ENCODE results near the gene ADTRP.

Gene ADTRP

GRCh38 chr6:11761744-11762620, 16.6 kb downstream of the ADTRP start (continued):
- no peak for TF ChIP-seq ISL1 (CRISPR knock-in tag; IDR thresholded peaks at IDR 0.05)
- no peak for TF ChIP-seq ZC3H10 (CRISPR knock-in tag; IDR thresholded peaks at IDR 0.05)
- TF ChIP-seq CSRNP3 (CRISPR knock-in tag; IDR thresholded peaks at IDR 0.05), result no peak
- TF ChIP-seq SNAI2 (CRISPR knock-in tag; IDR thresholded peaks at IDR 0.05), result no peak
- no peak for TF ChIP-seq ARNTL (CRISPR knock-in tag; IDR thresholded peaks at IDR 0.05; ENCODE audit: borderline replicate concordance, low read depth)

- TF ChIP-seq ZFP30 (CRISPR knock-in tag; IDR thresholded peaks at IDR 0.05), result no peak
- no peak for TF ChIP-seq SNAI2 (CRISPR knock-in tag; IDR thresholded peaks at IDR 0.05)
- TF ChIP-seq CSDC2 (CRISPR knock-in tag; IDR thresholded peaks at IDR 0.05), result no peak
- TF ChIP-seq TCF4 (CRISPR knock-in tag; IDR thresholded peaks at IDR 0.05; ENCODE audit: borderline replicate concordance), result no peak
- no peak for TF ChIP-seq TOX (CRISPR knock-in tag; IDR thresholded peaks at IDR 0.05; ENCODE audit: borderline replicate concordance)
- TF ChIP-seq PATZ1 (CRISPR knock-in tag; IDR thresholded peaks at IDR 0.05; ENCODE audit: borderline replicate concordance), result no peak
- TF ChIP-seq ZFP3 (CRISPR knock-in tag; IDR thresholded peaks at IDR 0.05), result no peak
- TF ChIP-seq ARNTL (CRISPR knock-in tag; IDR thresholded peaks at IDR 0.05; ENCODE audit: borderline replicate concordance, low read depth), result no peak
- TF ChIP-seq ZC3H10 (CRISPR knock-in tag; IDR thresholded peaks at IDR 0.05), result no peak
- TF ChIP-seq RARB (CRISPR knock-in tag; IDR thresholded peaks at IDR 0.05), result no peak
- TF ChIP-seq, protein P1, sequence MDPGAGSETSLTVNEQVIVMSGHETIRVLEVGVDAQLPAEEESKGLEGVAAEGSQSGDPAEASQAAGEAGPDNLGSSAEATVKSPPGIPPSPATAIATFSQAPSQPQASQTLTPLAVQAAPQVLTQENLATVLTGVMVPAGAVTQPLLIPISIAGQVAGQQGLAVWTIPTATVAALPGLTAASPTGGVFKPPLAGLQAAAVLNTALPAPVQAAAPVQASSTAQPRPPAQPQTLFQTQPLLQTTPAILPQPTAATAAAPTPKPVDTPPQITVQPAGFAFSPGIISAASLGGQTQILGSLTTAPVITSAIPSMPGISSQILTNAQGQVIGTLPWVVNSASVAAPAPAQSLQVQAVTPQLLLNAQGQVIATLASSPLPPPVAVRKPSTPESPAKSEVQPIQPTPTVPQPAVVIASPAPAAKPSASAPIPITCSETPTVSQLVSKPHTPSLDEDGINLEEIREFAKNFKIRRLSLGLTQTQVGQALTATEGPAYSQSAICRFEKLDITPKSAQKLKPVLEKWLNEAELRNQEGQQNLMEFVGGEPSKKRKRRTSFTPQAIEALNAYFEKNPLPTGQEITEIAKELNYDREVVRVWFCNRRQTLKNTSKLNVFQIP (CRISPR knock-in tag; IDR thresholded peaks at IDR 0.05; ENCODE audit: borderline replicate concordance, low read depth), result no peak
- TF ChIP-seq ZNF565 (CRISPR knock-in tag; conservative IDR thresholded peaks at IDR 0.05; ENCODE audit: low read depth), result no peak
- TF ChIP-seq, protein P2, sequence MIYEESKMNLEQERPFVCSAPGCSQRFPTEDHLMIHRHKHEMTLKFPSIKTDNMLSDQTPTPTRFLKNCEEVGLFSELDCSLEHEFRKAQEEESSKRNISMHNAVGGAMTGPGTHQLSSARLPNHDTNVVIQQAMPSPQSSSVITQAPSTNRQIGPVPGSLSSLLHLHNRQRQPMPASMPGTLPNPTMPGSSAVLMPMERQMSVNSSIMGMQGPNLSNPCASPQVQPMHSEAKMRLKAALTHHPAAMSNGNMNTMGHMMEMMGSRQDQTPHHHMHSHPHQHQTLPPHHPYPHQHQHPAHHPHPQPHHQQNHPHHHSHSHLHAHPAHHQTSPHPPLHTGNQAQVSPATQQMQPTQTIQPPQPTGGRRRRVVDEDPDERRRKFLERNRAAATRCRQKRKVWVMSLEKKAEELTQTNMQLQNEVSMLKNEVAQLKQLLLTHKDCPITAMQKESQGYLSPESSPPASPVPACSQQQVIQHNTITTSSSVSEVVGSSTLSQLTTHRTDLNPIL (CRISPR knock-in tag; IDR thresholded peaks at IDR 0.05; ENCODE audit: low read depth), result no peak
- no peak for TF ChIP-seq TSHZ2 (CRISPR knock-in tag; IDR thresholded peaks at IDR 0.05)
- no peak for ATAC-seq
These were observed 18.6 kb downstream of the ADTRP start for GRCh38 chr6:11760015-11760473.

DNA sequence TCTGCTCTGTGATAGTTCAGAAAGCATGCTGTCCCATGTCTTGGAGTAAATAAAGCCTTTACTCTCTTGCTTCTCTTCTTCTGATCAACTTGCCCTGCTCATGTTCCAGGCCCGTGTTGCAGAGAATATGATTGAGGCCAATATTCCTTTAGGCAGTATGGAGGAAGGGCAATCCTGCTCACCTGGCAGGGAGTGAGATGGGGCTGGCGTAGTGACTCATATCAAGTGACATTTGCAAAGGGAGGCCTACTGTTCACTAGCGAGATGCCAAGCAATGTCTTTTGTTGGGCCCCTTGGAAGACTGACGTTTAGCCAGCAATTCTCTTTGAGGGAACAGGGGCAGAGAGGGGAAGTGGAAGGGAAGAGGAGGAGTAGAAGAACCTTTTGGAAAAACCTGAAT, 19.7 kb downstream of the ADTRP start:
- ATAC-seq, result no peak
- TF ChIP-seq TCF4 (CRISPR knock-in tag; IDR thresholded peaks at IDR 0.05; ENCODE audit: borderline replicate concordance) (no peak), ZNF8 (CRISPR knock-in tag; IDR thresholded peaks at IDR 0.05) (no peak), ZFP3 (CRISPR knock-in tag; IDR thresholded peaks at IDR 0.05) (no peak), CSDC2 (CRISPR knock-in tag; IDR thresholded peaks at IDR 0.05) (no peak), ARNTL (CRISPR knock-in tag; IDR thresholded peaks at IDR 0.05; ENCODE audit: borderline replicate concordance, low read depth) (no peak), ZFP30 (CRISPR knock-in tag; IDR thresholded peaks at IDR 0.05) (no peak), ESRRG (CRISPR knock-in tag; IDR thresholded peaks at IDR 0.05) (no peak), ZNF565 (CRISPR knock-in tag; conservative IDR thresholded peaks at IDR 0.05; ENCODE audit: low read depth) (no peak), BACH2 (CRISPR knock-in tag; IDR thresholded peaks at IDR 0.05; ENCODE audit: borderline replicate concordance) (no peak), ZNF70 (CRISPR knock-in tag; IDR thresholded peaks at IDR 0.05) (no peak), RARB (CRISPR knock-in tag; IDR thresholded peaks at IDR 0.05) (no peak)
- TF ChIP-seq, protein P2 (CRISPR knock-in tag; IDR thresholded peaks at IDR 0.05; ENCODE audit: low read depth), result no peak
- TF ChIP-seq, protein P1 (CRISPR knock-in tag; IDR thresholded peaks at IDR 0.05; ENCODE audit: borderline replicate concordance, low read depth), result no peak

All from SK-N-SH treated with all-trans-retinoic acid at 6 μM for 48 hours (cell line).